Keratinocyte (primary cell): ENCODE results near the gene CTXND1. TPM values are rescaled to one million over a fixed set of nuclear protein-coding genes. Genes with fewer than 3 reads are reported as not detected.

Experiments used
- DNase-seq: peaks from one replicate; pipeline ENCODE4 v3.0.0-alpha.2; 2011; ENCODE audit warnings: low read depth, missing footprints, low spot score
- FAIRE-seq: peaks from 2 replicates; lab custom pipeline; 2011; peaks lifted over from hg19 to GRCh38; lab: Jason Lieb, UNC
- H2AFZ ChIP-seq: 2 replicates; pipeline ENCODE4 v1.6.0; 2012; ENCODE audit warnings: low read length, control low read depth, inconsistent platforms; ENCODE audit not compliant: control insufficient read depth
- H3K27ac ChIP-seq: 2 replicates; pipeline ENCODE4 v1.5.1; 2011; ENCODE audit warnings: low read length; ENCODE audit not compliant: control insufficient read depth, insufficient read depth
- H3K27me3 ChIP-seq: 3 replicates; pipeline ENCODE4 v1.6.0; 2011; ENCODE audit warnings: low read length; ENCODE audit not compliant: control insufficient read depth, insufficient read depth; ENCODE audit errors: extremely low read depth
- H3K36me3 ChIP-seq, 2 experiments: 2 replicates in 1 of 2; 3 replicates in 1 of 2; pipeline ENCODE4 v1.5.1; 2011; ENCODE audit warnings: low read length in 2 of 2, mild to moderate bottlenecking in 1 of 2; ENCODE audit not compliant: control insufficient read depth in 2 of 2, insufficient read depth in 2 of 2; ENCODE audit errors: extremely low read depth in 1 of 2
- H3K4me1 ChIP-seq: 3 replicates; pipeline ENCODE4 v1.5.1; 2011; ENCODE audit warnings: low read length; ENCODE audit not compliant: control insufficient read depth, insufficient read depth; ENCODE audit errors: extremely low read depth
- H3K4me2 ChIP-seq: 3 replicates; pipeline ENCODE4 v1.6.0; 2011; ENCODE audit warnings: low read depth, low read length; ENCODE audit not compliant: control insufficient read depth, insufficient read depth; ENCODE audit errors: extremely low read depth
- H3K4me3 ChIP-seq, 3 experiments: fragments of 200-600 bp in 1 of 3; sonication (generic) in 1 of 3; 2 replicates in 2 of 3; 3 replicates in 1 of 3; pipeline ENCODE4 v1.5.1; 2011 to 2016; ENCODE audit warnings: low read length in 3 of 3, mild to moderate bottlenecking in 3 of 3, control low read depth in 2 of 3, inconsistent platforms in 1 of 3, low read depth in 1 of 3, mixed read lengths in 1 of 3, mixed run types in 1 of 3, moderate library complexity in 1 of 3; ENCODE audit not compliant: control insufficient read depth in 2 of 3, insufficient read depth in 2 of 3; ENCODE audit errors: extremely low read depth in 1 of 3
- H3K79me2 ChIP-seq: 2 replicates; pipeline ENCODE4 v1.6.0; 2012; ENCODE audit warnings: low read length; ENCODE audit not compliant: control insufficient read depth, insufficient read depth
- H3K9ac ChIP-seq: 3 replicates; pipeline ENCODE4 v1.6.0; 2011; ENCODE audit warnings: low read length; ENCODE audit not compliant: control insufficient read depth, insufficient read depth; ENCODE audit errors: extremely low read depth
- H3K9me1 ChIP-seq: 3 replicates; pipeline ENCODE4 v1.6.0; 2011; ENCODE audit warnings: low read length; ENCODE audit not compliant: control insufficient read depth, insufficient read depth; ENCODE audit errors: extremely low read depth
- H3K9me3 ChIP-seq: 2 replicates; pipeline ENCODE4 v1.5.1; 2012; ENCODE audit warnings: low read depth, low read length; ENCODE audit not compliant: control insufficient read depth
- H4K20me1 ChIP-seq: 3 replicates; pipeline ENCODE4 v1.6.0; 2011; ENCODE audit warnings: low read length; ENCODE audit not compliant: control insufficient read depth, insufficient read depth; ENCODE audit errors: extremely low read depth
- EZH2 ChIP-seq: IDR thresholded peaks from one replicate; pipeline ENCODE4 v1.6.1; 2012; ENCODE audit warnings: inconsistent platforms, mild to moderate bottlenecking, low read length, moderate library complexity
- dilution Hi-C: fragments of 300-500 bp; cut with MboI; formaldehyde crosslinking; loops from one replicate; pipeline ENCODE4 v1.7.0; 2020; ENCODE audit warnings: low sequenced_read_pairs; ENCODE audit not compliant: extremely low pct_ligation_motif_present
- polyA plus RNA-seq, 5 experiments: library from polyadenylated mRNA; depleted of rRNA in 3 of 5; stranded (reverse) in 3 of 5; stranded (forward) in 1 of 5; unstranded in 1 of 5; fragments of >200 nt; gene quantifications; 1 replicate in 1 of 5; 2 replicates in 3 of 5; 3 replicates in 1 of 5; pipeline versions ENCODE4 v1.2.1 to v1.2.3, GENCODE V29; 2011 to 2012; ENCODE audit warnings: missing spikeins in 2 of 5, low read depth in 1 of 5, low replicate concordance in 1 of 5
- TF ChIP-seq, protein P1 (sequence below), 3 experiments: IDR thresholded peaks in 1 of 3; conservative IDR thresholded peaks in 1 of 3; optimal IDR thresholded peaks in 1 of 3; 2 replicates in 2 of 3; 3 replicates in 1 of 3; pipeline versions ENCODE3 to v1.5.1; 2011; ENCODE audit warnings: low read length in 3 of 3, mild to moderate bottlenecking in 3 of 3, moderate library complexity in 2 of 3, control low read depth in 1 of 3, inconsistent platforms in 1 of 3; ENCODE audit not compliant: insufficient read depth in 2 of 3; ENCODE audit errors: extremely low read depth in 1 of 3

The CTXND1 gene
- polyA plus RNA-seq, 1 donor (not counting 4 experiments of a cell fraction or from before 2014, with no cell fraction given), result not detected

DNA sequence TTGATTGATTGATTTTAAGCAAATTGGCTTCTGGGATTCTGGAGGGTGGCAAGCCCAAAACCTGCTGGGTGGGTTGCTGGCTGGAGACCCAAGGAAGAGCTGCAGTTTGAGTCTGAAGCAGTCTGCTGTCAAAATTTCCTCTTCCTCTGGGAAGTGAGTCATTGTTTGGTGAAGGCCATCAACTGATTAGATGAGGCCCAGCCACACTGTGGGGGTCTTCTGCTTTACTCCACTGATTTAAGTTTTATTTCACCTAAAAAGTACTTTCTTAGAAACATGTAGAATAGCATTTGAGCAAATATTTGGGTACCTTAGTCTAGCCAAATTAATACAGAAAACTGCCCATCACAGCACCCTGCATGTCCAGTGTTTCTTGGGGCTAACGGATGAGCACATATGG lies 65.4 kb downstream of the CTXND1 start:
- Histone ChIP-seq H2AFZ (no peak overlapping the region), H3K9me3 (no peaks in the 10 kb centered on the region), H3K9ac (no peak overlapping the region), H3K4me2 (no peak overlapping the region), H3K36me3 (peaks cover 5 to 13% of the 10 kb centered on the region in 2 experiments), H4K20me1 (no peaks in the 10 kb centered on the region), H3K79me2 (no peaks in the 10 kb centered on the region), H3K4me1 (no peaks in the 10 kb centered on the region), H3K27ac (no peak overlapping the region), H3K9me1 (no peaks in the 10 kb centered on the region), H3K4me3 (no peak overlapping the region), H3K27me3 (no peaks in the 10 kb centered on the region)
- TF ChIP-seq, protein P1, sequence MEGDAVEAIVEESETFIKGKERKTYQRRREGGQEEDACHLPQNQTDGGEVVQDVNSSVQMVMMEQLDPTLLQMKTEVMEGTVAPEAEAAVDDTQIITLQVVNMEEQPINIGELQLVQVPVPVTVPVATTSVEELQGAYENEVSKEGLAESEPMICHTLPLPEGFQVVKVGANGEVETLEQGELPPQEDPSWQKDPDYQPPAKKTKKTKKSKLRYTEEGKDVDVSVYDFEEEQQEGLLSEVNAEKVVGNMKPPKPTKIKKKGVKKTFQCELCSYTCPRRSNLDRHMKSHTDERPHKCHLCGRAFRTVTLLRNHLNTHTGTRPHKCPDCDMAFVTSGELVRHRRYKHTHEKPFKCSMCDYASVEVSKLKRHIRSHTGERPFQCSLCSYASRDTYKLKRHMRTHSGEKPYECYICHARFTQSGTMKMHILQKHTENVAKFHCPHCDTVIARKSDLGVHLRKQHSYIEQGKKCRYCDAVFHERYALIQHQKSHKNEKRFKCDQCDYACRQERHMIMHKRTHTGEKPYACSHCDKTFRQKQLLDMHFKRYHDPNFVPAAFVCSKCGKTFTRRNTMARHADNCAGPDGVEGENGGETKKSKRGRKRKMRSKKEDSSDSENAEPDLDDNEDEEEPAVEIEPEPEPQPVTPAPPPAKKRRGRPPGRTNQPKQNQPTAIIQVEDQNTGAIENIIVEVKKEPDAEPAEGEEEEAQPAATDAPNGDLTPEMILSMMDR (optimal IDR thresholded peaks at IDR 0.05 in 1 of 3, IDR thresholded peaks at IDR 0.05 in 1 of 3, conservative IDR thresholded peaks at IDR 0.05 in 1 of 3; ENCODE audit: extremely low read depth in 1 of 3, insufficient read depth in 2 of 3, low read length in 3 of 3), result no peak
- no peak for TF ChIP-seq EZH2
- dilution Hi-C loops, result no loop called here
- FAIRE-seq, result no peak
- DNase-seq, result no peak

DNA sequence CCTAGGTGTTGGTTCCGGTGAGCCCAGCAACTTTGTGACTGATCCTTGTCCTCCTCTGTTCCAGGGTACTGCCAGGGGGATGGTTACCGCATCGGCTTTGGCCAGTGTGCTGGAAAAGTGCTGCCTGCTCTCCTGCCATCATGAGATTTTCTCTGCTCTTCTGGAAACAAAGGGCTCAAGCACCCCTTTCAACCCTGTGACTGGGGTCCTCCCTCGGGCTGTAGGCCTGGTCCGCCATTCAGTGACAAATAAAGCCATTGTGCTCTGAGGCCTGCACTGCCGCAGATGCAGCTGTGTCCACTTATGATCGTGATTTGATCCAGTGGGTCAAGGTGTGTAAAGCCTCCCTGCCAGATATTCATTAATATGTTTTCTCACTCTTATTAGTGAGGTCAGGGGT lies 65.9 kb downstream of the CTXND1 start:
- Histone ChIP-seq H3K27me3 (no peaks in the 10 kb centered on the region), H2AFZ (no peak overlapping the region), H3K4me2 (no peak overlapping the region), H3K4me1 (no peaks in the 10 kb centered on the region), H3K9me1 (no peaks in the 10 kb centered on the region), H4K20me1 (no peaks in the 10 kb centered on the region), H3K4me3 (no peak overlapping the region), H3K36me3 (peaks cover 7 to 18% of the 10 kb centered on the region in 2 experiments), H3K9ac (no peak overlapping the region), H3K27ac (no peak overlapping the region), H3K9me3 (no peaks in the 10 kb centered on the region), H3K79me2 (no peaks in the 10 kb centered on the region)
- FAIRE-seq (no peak), DNase-seq (no peak)
- dilution Hi-C loops, result no loop called here
- TF ChIP-seq, protein P1 (optimal IDR thresholded peaks at IDR 0.05 in 1 of 3, IDR thresholded peaks at IDR 0.05 in 1 of 3, conservative IDR thresholded peaks at IDR 0.05 in 1 of 3; ENCODE audit: extremely low read depth in 1 of 3, insufficient read depth in 2 of 3, low read length in 3 of 3), result no peak
- no peak for TF ChIP-seq EZH2
